ENCODE data around the gene PRDM16.

The PRDM16 gene

DNA sequence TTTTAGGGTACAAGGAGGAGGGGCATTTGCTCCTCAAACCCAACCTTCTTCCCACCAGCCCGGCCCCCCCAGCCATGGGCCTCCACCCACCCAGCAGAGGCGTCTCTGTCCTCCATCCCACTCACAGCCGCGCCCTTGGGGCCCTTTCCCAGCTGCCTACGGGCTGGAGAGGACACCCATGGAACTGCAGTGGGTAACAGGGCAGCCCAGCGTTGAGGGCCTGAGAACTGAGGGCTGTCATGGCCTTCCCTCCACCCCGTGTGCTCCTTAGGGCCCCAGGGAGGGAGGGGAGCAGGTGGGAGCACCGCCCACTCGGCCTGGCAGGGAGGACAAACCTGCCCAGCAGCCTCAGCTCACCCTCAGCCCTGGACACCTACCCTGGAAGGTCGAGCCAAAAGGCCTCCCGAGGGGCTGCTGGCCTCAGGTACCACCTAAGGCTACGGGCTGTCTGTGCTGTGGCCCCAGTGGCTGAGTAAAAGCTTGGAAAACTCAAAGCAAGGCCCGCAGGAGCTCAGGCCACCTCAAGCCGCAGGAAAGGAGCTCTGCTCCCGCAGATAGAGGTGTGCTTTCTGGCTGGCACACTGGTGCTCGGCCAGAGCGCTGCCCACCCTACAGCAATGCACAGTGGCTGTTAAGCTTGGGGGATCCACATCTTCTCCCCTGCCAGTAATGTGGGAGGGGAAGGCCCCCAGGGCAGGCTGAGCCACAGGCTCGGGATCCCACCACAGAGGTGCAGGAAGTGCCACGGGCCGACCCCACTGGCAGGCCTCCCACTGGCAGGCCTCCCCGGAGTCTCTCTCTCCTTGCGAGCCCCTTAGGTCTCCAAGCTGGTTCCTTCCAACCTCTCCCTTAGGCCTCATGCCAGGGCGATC lies 383.2 kb downstream of the PRDM16 start:
- DNase-seq (ENCODE audit: low spot score), result no peak

GRCh38 chr1:3452866-3453175 lies 383.8 kb downstream of the PRDM16 start:
- no peak for DNase-seq (ENCODE audit: low spot score)

GRCh38 chr1:3453203-3453761 lies 384.3 kb downstream of the PRDM16 start:
- peak; percentile 72 for DNase-seq (ENCODE audit: low spot score)

DNA sequence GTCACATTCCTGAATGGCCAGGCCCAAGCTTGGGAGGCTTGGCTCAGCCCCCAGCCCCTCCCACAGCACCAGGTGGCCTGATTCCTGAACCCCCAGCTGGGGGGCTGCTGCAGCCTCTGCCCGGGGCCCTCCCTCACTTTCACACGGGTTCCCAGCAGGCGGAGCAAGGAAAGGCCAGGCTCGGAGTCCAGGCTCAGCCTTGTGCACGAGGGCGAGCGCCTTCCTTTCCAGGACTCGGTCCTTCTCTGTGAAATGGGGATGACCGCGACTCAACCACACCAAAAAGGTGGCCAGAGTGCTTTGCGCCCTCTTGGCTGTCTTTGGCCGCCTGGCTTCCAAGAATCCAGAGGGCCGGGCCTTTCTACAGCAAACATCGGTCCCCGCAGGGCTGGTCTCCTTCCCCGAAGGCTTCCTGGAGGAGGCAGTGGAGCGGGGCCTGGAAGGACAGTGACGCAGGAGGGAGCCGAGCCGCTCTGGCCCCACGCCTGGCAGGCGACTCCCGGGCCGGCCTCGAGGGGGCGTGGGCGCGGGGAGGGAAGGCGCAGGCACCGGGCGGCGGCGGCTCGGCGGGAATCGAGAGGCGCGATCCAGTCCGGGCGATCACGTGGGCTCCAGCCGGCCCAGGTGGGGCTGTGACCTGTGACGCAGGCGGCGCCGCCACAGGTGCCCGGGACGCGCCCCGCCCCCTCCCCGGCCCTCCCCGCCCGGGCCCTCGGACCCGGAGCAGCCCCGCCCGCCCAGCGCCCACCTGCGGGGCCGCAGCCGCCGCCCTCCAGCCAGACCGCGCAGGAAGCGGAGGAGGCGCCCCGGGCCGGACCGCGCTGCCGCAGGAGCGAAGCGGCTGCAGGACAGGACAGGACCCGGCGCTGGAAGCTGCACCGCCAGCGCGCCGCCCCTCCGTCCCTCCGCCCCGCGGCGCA lies 385.1 kb downstream of the PRDM16 start, which contains the start of gene ARHGEF16:
Gene ARHGEF16, plus strand, starts transcription at position 775 of the 920 bp plus-strand sequence. CDS start 8,420 bp downstream, outside the sequence.
- DNase-seq (ENCODE audit: low spot score), result peak; percentile 16

GRCh38 chr1:3454811-3455618 lies 386.0 kb downstream of the PRDM16 start:
- DNase-seq (ENCODE audit: low spot score), result no peak

- no peak for DNase-seq (ENCODE audit: low spot score)
Observed at GRCh38 chr1:3455670-3456448, 386.9 kb downstream of the PRDM16 start.

DNA sequence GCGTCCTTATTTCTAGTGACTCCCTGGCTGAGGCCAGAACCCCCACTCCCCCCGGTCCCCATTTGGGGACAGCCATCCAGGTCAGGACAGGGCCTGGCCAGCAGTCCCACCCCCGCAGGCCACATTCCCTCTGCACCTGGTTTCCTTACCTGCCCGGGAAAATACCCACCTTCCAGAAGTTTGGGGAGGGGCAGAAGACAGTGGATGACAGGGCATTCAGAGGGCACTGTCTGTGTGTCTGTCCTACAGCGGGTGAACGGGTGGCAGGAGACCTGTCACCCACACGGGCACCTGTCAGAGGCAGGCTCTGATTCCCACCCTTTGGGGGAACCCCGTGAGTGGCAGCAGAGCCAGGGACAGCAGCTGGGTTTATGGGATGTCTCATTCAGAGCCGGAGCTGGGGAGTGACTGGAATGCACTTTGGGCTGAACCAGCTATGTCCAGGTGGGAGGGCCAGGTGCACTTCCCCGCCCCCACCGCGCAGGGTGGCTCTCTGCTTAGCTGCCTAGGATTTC lies 387.5 kb downstream of the PRDM16 start:
- no peak for DNase-seq (ENCODE audit: low spot score)

- DNase-seq (ENCODE audit: low spot score), result no peak
Observed at GRCh38 chr1:3456964-3457909, 388.2 kb downstream of the PRDM16 start.

- DNase-seq (ENCODE audit: low spot score), result no peak
Observed at GRCh38 chr1:3457910-3458883, 389.2 kb downstream of the PRDM16 start.

GRCh38 chr1:3459051-3459908 lies 390.3 kb downstream of the PRDM16 start:
- no peak for DNase-seq (ENCODE audit: low spot score)

DNA sequence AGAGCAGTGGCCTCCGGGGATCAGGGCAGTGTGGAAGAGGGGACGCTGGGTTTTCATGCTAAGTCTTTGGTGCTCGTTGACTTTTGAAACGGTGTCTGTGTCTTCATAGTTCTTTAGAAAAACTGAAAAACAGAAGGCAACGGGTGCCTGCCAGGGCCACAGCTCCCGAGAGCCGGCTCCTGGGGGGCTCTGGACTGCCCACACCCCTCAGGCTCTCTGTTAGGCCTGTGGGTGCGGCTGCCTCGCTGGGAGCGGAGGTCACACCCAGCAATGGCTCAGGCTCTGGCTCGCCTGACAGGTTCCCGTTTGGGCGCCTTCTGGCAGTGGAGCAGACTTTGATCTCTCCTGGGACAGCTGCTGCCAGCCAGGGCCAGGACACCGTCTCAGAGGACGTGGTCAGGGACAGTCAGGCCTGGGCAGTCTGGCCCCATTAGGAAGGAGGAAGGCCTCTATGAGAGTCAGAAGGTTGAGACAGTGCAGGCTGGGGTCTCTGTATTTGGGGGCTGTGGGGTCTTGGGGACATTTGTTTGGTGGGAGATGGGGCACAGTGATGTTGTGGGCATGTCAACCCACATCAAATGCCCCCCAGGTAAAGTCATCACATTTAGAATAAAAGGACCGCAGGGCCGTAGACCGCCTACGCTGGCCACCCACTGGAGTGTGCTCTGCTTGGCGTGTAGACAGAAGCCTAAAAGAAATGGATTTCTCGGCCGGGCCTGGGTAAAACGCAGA lies 391.1 kb downstream of the PRDM16 start:
- no peak for DNase-seq (ENCODE audit: low spot score)

DNA sequence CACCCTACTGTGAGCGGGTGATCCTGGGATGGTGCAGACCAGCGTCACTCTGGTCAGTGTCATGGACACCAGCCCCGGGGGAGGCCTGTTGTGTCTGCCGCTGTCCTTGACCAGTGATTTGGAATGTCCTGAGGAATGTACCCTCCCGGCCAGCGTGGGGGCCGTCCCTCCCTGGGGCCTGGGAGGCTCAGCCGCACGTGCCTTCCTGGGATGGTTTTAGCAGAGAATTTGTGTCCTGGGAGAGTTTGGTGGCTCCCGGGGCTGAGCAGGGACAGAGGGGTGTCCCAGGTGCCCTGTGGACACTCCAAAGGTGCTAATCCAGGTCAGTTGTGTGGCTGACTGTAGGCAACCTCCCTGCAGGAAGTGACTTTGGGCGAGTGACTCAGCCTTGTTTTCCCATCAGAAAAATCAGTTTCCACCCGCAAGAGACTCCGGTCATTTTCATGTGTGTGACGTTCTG lies 391.7 kb downstream of the PRDM16 start:
- DNase-seq (ENCODE audit: low spot score), result no peak

GRCh38 chr1:3461238-3461933 lies 392.4 kb downstream of the PRDM16 start:
- DNase-seq (ENCODE audit: low spot score), result no peak

DNA sequence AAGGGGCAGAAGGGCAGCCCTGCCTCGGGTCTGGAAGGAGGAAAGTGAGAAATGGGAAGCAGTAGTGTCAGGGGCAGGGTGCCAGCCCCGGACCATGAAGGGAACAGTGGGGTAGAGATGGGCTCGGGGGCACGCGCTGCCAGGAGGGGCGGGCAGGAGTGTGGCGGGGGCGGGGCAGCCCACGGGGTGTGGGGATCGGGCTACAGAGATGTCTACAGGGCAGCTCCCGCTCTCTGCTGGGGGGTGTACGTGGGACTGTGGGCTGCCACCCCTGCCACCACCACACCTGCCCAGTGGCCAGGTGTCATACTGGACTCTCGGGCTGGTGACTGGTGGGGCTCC lies 392.9 kb downstream of the PRDM16 start:
- no peak for DNase-seq (ENCODE audit: low spot score)

- DNase-seq (ENCODE audit: low spot score), result no peak
Observed at GRCh38 chr1:3462356-3463012, 393.5 kb downstream of the PRDM16 start.

- no peak for DNase-seq (ENCODE audit: low spot score)
Observed at GRCh38 chr1:3463013-3463385, 394.0 kb downstream of the PRDM16 start.
